Astrocyte (in vitro differentiated cells and primary cell): ENCODE results near the gene KLK1. TPM values are rescaled to one million over a fixed set of nuclear protein-coding genes. Genes with fewer than 3 reads are reported as not detected.
A peak's percentile ranks its signal among the peaks of the same experiment; 100 is the strongest.

Experiments used
- DNase-seq: peaks from one replicate; pipeline ENCODE4 v3.0.0-alpha.2; 2010; ENCODE audit warnings: low read depth
- FAIRE-seq: peaks from 2 replicates; lab custom pipeline; 2011; peaks lifted over from hg19 to GRCh38; lab: Jason Lieb, UNC
- H2AFZ ChIP-seq: 2 replicates; pipeline ENCODE4 v1.6.0; 2012; ENCODE audit warnings: low read depth, low read length, inconsistent platforms
- H3K27ac ChIP-seq: 2 replicates; pipeline ENCODE4 v1.5.1; 2011; ENCODE audit warnings: low read depth, low read length, inconsistent platforms
- H3K27me3 ChIP-seq: 2 replicates; pipeline ENCODE4 v1.6.0; 2011; ENCODE audit warnings: low read length, inconsistent platforms; ENCODE audit not compliant: insufficient read depth
- H3K36me3 ChIP-seq: 2 replicates; pipeline ENCODE4 v1.5.1; 2011; ENCODE audit warnings: low read length, inconsistent platforms; ENCODE audit not compliant: insufficient read depth
- H3K4me1 ChIP-seq: 2 replicates; pipeline ENCODE4 v1.5.1; 2011; ENCODE audit warnings: low read length, inconsistent platforms; ENCODE audit not compliant: insufficient read depth
- H3K4me2 ChIP-seq: 2 replicates; pipeline ENCODE4 v1.6.0; 2012; ENCODE audit warnings: low read length, inconsistent platforms
- H3K4me3 ChIP-seq: 2 replicates; pipeline ENCODE4 v1.5.1; 2011; ENCODE audit warnings: low read depth, mild to moderate bottlenecking, low read length, inconsistent platforms; ENCODE audit not compliant: insufficient read depth
- H3K79me2 ChIP-seq: 2 replicates; pipeline ENCODE4 v1.6.0; 2012; ENCODE audit warnings: mild to moderate bottlenecking, low read length, inconsistent platforms; ENCODE audit not compliant: insufficient read depth
- H3K9ac ChIP-seq: 2 replicates; pipeline ENCODE4 v1.6.0; 2012; ENCODE audit warnings: mild to moderate bottlenecking, low read length, inconsistent platforms
- H3K9me3 ChIP-seq: 2 replicates; pipeline ENCODE4 v1.5.1; 2012; ENCODE audit warnings: low read depth, mild to moderate bottlenecking, low read length, inconsistent platforms; ENCODE audit not compliant: insufficient read depth
- H4K20me1 ChIP-seq: 2 replicates; pipeline ENCODE4 v1.6.0; 2012; ENCODE audit warnings: low read length, inconsistent platforms; ENCODE audit not compliant: insufficient read depth
- H3K27ac Mint-ChIP-seq: one replicate; pipeline ENCODE4 v1.8.0; 2021; ENCODE audit warnings: mild to moderate bottlenecking, mixed read lengths; ENCODE audit not compliant: unreplicated experiment
- H3K27me3 Mint-ChIP-seq: one replicate; pipeline ENCODE4 v1.8.0; 2021; ENCODE audit warnings: low read depth, mixed read lengths; ENCODE audit not compliant: unreplicated experiment
- H3K36me3 Mint-ChIP-seq: one replicate; pipeline ENCODE4 v1.8.0; 2021; ENCODE audit warnings: low read depth, mixed read lengths; ENCODE audit not compliant: unreplicated experiment
- H3K4me1 Mint-ChIP-seq: one replicate; pipeline ENCODE4 v1.8.0; 2021; ENCODE audit warnings: low read depth, mixed read lengths; ENCODE audit not compliant: unreplicated experiment
- H3K4me3 Mint-ChIP-seq: one replicate; pipeline ENCODE4 v1.8.0; 2021; ENCODE audit warnings: mild to moderate bottlenecking, moderate library complexity, mixed read lengths; ENCODE audit not compliant: unreplicated experiment
- H3K9me3 Mint-ChIP-seq: one replicate; pipeline ENCODE4 v1.8.0; 2021; ENCODE audit warnings: mild to moderate bottlenecking, mixed read lengths; ENCODE audit not compliant: unreplicated experiment
- CTCF ChIP-seq: IDR thresholded peaks from 2 replicates; pipeline ENCODE4 v1.5.1; 2011; ENCODE audit warnings: low read depth, mild to moderate bottlenecking, inconsistent platforms, low read length, moderate library complexity; ENCODE audit not compliant: insufficient read depth
- EZH2 ChIP-seq: IDR thresholded peaks from 2 replicates; pipeline ENCODE4 v1.6.1; 2012; ENCODE audit warnings: mild to moderate bottlenecking, low read length, inconsistent platforms; ENCODE audit not compliant: insufficient read depth
- total RNA-seq: library from RNA; stranded (reverse); gene quantifications from 2 replicates; pipeline ENCODE4 v1.2.1, GENCODE V29; 2021

KLK1 gene
- total RNA-seq, 1 donor from 2014 or later, result not detected

GRCh38 chr19:50835103-50835784, 11.7 kb upstream of the KLK1 start:
- peak overlapping the region; percentile 38 for H3K9ac ChIP-seq

GRCh38 chr19:50833802-50834167, 10.2 kb upstream of the KLK1 start:
- no peak for DNase-seq
- H3K4me2 ChIP-seq, result no peak overlapping the region
- H4K20me1 ChIP-seq, result no peaks in the 10 kb centered on the region
- H3K9me3 Mint-ChIP-seq, result peaks cover 3% of the 10 kb centered on the region
- no peaks in the 10 kb centered on the region for H3K4me1 Mint-ChIP-seq
- no peaks in the 10 kb centered on the region for H3K79me2 ChIP-seq
- H3K27me3 ChIP-seq, result no peaks in the 10 kb centered on the region
- no peak overlapping the region for H3K27ac ChIP-seq
- TF ChIP-seq CTCF, result no peak
- TF ChIP-seq EZH2, result no peak
- H2AFZ ChIP-seq, result no peak overlapping the region
- H3K9ac ChIP-seq, result no peak overlapping the region
- H3K9me3 ChIP-seq, result no peaks in the 10 kb centered on the region
- H3K36me3 ChIP-seq, result no peaks in the 10 kb centered on the region
- H3K4me1 ChIP-seq, result no peaks in the 10 kb centered on the region
- H3K27me3 Mint-ChIP-seq, result peaks cover 48% of the 10 kb centered on the region
- no peak overlapping the region for H3K4me3 Mint-ChIP-seq
- no peak for FAIRE-seq
- H3K27ac Mint-ChIP-seq, result no peak overlapping the region
- H3K4me3 ChIP-seq, result no peak overlapping the region
- no peaks in the 10 kb centered on the region for H3K36me3 Mint-ChIP-seq

More at GRCh38 chr19:50835103-50835784, 11.7 kb upstream of the KLK1 start:
- TF ChIP-seq EZH2 (no peak), CTCF (no peak)
- Mint-ChIP-seq H3K4me1 (no peaks in the 10 kb centered on the region), H3K27me3 (peaks cover 49% of the 10 kb centered on the region), H3K36me3 (no peaks in the 10 kb centered on the region), H3K4me3 (peak overlapping the region; percentile 75), H3K27ac (no peak overlapping the region), H3K9me3 (peaks cover 3% of the 10 kb centered on the region)
- H2AFZ ChIP-seq, result peak overlapping the region; percentile 96
- DNase-seq (no peak), FAIRE-seq (no peak)
- no peaks in the 10 kb centered on the region for H3K4me1 ChIP-seq
- no peaks in the 10 kb centered on the region for H3K9me3 ChIP-seq
- no peaks in the 10 kb centered on the region for H3K79me2 ChIP-seq
- peak overlapping the region; percentile 55 for H3K4me3 ChIP-seq
- H3K36me3 ChIP-seq, result no peaks in the 10 kb centered on the region
- no peaks in the 10 kb centered on the region for H4K20me1 ChIP-seq
- H3K4me2 ChIP-seq, result peak overlapping the region; percentile 89
- no peaks in the 10 kb centered on the region for H3K27me3 ChIP-seq
- H3K27ac ChIP-seq, result no peak overlapping the region

GRCh38 chr19:50833117-50833801, 9.7 kb upstream of the KLK1 start, which contains the start of gene KLK15:
Gene KLK15 (minus strand): TSS chr19:50833574. CDS start chr19:50831492, 2,082 bp downstream.
- Histone ChIP-seq H3K4me2 (no peak within 1 kb of the TSS), H3K27ac (no peak within 1 kb of the TSS), H3K79me2 (no peaks in the 10 kb centered on the region), H4K20me1 (no peaks in the 10 kb centered on the region), H3K36me3 (no peaks in the 10 kb centered on the region), H3K9me3 (no peaks in the 10 kb centered on the region), H3K9ac (no peak within 1 kb of the TSS), H3K27me3 (no peaks in the 10 kb centered on the region), H3K4me1 (no peaks in the 10 kb centered on the region), H3K4me3 (no peak within 1 kb of the TSS), H2AFZ (no peak within 1 kb of the TSS)
- DNase-seq (no peak), FAIRE-seq (no peak)
- H3K4me3 Mint-ChIP-seq, result no peak within 1 kb of the TSS
- no peak for TF ChIP-seq EZH2
- no peak for TF ChIP-seq CTCF
- H3K9me3 Mint-ChIP-seq, result peaks cover 3% of the 10 kb centered on the region
- H3K36me3 Mint-ChIP-seq, result no peaks in the 10 kb centered on the region
- no peaks in the 10 kb centered on the region for H3K4me1 Mint-ChIP-seq
- no peak within 1 kb of the TSS for H3K27ac Mint-ChIP-seq
- H3K27me3 Mint-ChIP-seq, result peaks cover 47% of the 10 kb centered on the region
